Sigmoid colon (tissue), 7 donors: ENCODE results near the gene WNT7A. TPM values are rescaled to one million over a fixed set of nuclear protein-coding genes. Genes with fewer than 3 reads are reported as not detected.

Experiments used
- DNase-seq: peaks from one replicate; pipeline ENCODE4 v3.0.0-alpha.2; 2019
- H3K27ac ChIP-seq, 4 donors: fragments of 200-600 bp; sonication (generic); one replicate each; pipeline ENCODE4 v1.5.1; 2016 to 2019; ENCODE audit warnings: mild to moderate bottlenecking in 1 of 4
- H3K27me3 ChIP-seq, 3 donors: fragments of 200-600 bp; sonication (generic); one replicate each; pipeline ENCODE4 v1.5.1; 2019; ENCODE audit warnings: mild to moderate bottlenecking in 1 of 3
- H3K36me3 ChIP-seq, 4 donors: fragments of 200-600 bp; sonication (generic); one replicate each; pipeline ENCODE4 v1.5.1; 2016 to 2019
- H3K4me1 ChIP-seq, 4 donors: fragments of 200-600 bp; sonication (generic); one replicate each; pipeline ENCODE4 v1.5.1; 2017 to 2019
- H3K4me3 ChIP-seq, 4 donors: fragments of 200-600 bp; sonication (generic); one replicate each; pipeline ENCODE4 v1.5.1; 2017 to 2019; ENCODE audit warnings: mild to moderate bottlenecking in 2 of 4, moderate library complexity in 1 of 4
- H3K9me3 ChIP-seq, 4 donors: fragments of 200-600 bp in 3 of 4; sonication (generic) in 3 of 4; one replicate each; pipeline versions ENCODE4 v1.5.1 to v1.6.1; 2013 to 2019
- EP300 ChIP-seq, 4 donors: sonication (generic); formaldehyde crosslinking; IDR thresholded peaks; one replicate each; pipeline ENCODE4 v1.6.1; 2017; ENCODE audit warnings: antibody characterized with exemption in 4 of 4
- POLR2A ChIP-seq, 2 donors: fragments of 450-650 bp; IDR thresholded peaks; one replicate each; pipeline ENCODE4 v1.6.1; 2016; ENCODE audit warnings: antibody characterized with exemption in 2 of 2, mild to moderate bottlenecking in 2 of 2, moderate library complexity in 2 of 2
- POLR2AphosphoS5 ChIP-seq, 4 donors: sonication (generic); formaldehyde crosslinking; IDR thresholded peaks; one replicate each; pipeline ENCODE4 v1.6.1; 2017; ENCODE audit warnings: antibody characterized with exemption in 4 of 4
- WGBS, 2 donors: extraction: QIAGEN DNeasy Blood & Tissue Kit; methylation state at CpG; one replicate each; pipeline ENCODE4 v1.1.7; 2013; 5-methylcytosine and 5-hydroxymethylcytosine counted together
- intact Hi-C: fragments of 100-400 bp; cut with DNase I; formaldehyde crosslinking; loops from one replicate; pipeline ENCODE4 v1.15.1; 2023
- polyA plus RNA-seq, 3 donors: library from polyadenylated mRNA; stranded (reverse); fragments of 200-250 nt; gene quantifications; one replicate each; pipeline ENCODE4 v1.2.3, GENCODE V29; 2013
- total RNA-seq, 4 donors: library from RNA; depleted of rRNA; stranded (reverse); fragments of >200 nt; gene quantifications; one replicate each; pipeline ENCODE4 v1.1.0, GENCODE V29; 2016
- TF ChIP-seq, protein P1 (sequence below), 4 experiments: fragments of 450-650 bp in 3 of 4; fragments of 200-600 bp in 1 of 4; IDR thresholded peaks; one replicate each; pipeline ENCODE4 v1.5.1; 2016 to 2019; ENCODE audit warnings: antibody characterized with exemption in 4 of 4, mild to moderate bottlenecking in 3 of 4, moderate library complexity in 2 of 4
- donor health status: healthy with polysubstance abuse.
- donor health status: Bipolar disorder and iron deficiency.
- donor health status: healthy.

WNT7A gene
- total and polyA plus RNA-seq, 7 donors: 0.03 TPM; not detected in 6

DNA sequence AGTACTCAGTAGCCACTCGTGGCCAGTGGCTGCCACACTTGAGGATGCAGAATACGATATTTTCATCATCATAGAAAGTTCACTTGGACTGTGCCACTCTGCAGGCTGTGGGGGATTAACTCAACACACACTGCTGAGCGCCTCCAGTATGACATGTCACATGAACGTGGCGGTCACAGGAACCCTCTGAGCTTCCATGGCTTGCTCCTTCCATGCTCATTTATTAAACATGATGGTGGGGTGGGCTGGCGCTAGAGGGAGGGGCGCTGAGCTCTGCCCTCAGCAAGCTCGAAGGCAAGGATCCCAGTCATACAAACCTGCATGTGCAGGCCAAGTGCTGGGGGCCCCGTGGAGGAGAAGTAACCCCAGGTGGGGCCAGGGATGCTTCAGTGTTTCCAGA is 85.5 kb downstream of the WNT7A start:
- no peaks in the 10 kb centered on the region for H3K4me1 ChIP-seq
- no peak overlapping the region for H3K27ac ChIP-seq
- no peak overlapping the region for H3K4me3 ChIP-seq
- H3K9me3 ChIP-seq: no peaks in the 10 kb centered on the region
- 72 to 85% methylated on average over 9 of the region's 9 CpGs for WGBS, 2 donors
- peaks cover 0 to 17% (median 0%) of the 10 kb centered on the region in 3 donors for H3K27me3 ChIP-seq
- TF ChIP-seq POLR2A (IDR thresholded peaks at IDR 0.05) (no peak), EP300 (IDR thresholded peaks at IDR 0.05) (no peak), POLR2AphosphoS5 (IDR thresholded peaks at IDR 0.05) (no peak)
- TF ChIP-seq, protein P1, sequence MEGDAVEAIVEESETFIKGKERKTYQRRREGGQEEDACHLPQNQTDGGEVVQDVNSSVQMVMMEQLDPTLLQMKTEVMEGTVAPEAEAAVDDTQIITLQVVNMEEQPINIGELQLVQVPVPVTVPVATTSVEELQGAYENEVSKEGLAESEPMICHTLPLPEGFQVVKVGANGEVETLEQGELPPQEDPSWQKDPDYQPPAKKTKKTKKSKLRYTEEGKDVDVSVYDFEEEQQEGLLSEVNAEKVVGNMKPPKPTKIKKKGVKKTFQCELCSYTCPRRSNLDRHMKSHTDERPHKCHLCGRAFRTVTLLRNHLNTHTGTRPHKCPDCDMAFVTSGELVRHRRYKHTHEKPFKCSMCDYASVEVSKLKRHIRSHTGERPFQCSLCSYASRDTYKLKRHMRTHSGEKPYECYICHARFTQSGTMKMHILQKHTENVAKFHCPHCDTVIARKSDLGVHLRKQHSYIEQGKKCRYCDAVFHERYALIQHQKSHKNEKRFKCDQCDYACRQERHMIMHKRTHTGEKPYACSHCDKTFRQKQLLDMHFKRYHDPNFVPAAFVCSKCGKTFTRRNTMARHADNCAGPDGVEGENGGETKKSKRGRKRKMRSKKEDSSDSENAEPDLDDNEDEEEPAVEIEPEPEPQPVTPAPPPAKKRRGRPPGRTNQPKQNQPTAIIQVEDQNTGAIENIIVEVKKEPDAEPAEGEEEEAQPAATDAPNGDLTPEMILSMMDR (IDR thresholded peaks at IDR 0.05): no peak
- H3K36me3 ChIP-seq: no peaks in the 10 kb centered on the region
- intact Hi-C loops: no loop called here
- DNase-seq: no peak

DNA sequence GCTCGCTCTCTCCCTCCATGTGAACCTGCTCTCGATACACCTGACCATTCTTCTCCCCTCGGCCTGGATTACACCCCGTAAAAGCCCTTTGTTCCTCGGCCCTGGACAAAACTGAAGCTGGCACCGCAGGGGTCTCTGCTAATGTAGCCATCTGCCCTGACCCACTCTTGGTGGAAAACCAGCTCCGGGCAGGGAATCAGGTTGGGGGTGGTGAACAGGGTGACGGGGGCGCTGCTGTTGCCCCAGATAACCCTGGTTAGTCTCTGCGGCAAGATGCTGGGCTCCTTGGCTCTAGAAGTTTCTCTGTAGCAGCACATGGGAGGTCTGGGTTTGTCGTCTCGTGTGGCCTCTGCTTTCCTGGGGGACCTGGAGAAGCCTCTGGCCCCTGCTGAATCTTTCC is 86.4 kb downstream of the WNT7A start:
- no peak overlapping the region for H3K4me3 ChIP-seq
- no peaks in the 10 kb centered on the region for H3K36me3 ChIP-seq
- no peak for DNase-seq
- no peaks in the 10 kb centered on the region for H3K9me3 ChIP-seq
- H3K4me1 ChIP-seq: no peaks in the 10 kb centered on the region
- no peak overlapping the region for H3K27ac ChIP-seq
- H3K27me3 ChIP-seq: peaks cover 0 to 23% (median 0%) of the 10 kb centered on the region in 3 donors
- intact Hi-C loops: no loop called here
- no peak for TF ChIP-seq POLR2AphosphoS5 (IDR thresholded peaks at IDR 0.05)
- TF ChIP-seq, protein P1 (IDR thresholded peaks at IDR 0.05): no peak
- TF ChIP-seq POLR2A (IDR thresholded peaks at IDR 0.05): no peak
- no peak for TF ChIP-seq EP300 (IDR thresholded peaks at IDR 0.05)
- WGBS, 2 donors: 75 to 83% methylated on average over 12 of the region's 12 CpGs

DNA sequence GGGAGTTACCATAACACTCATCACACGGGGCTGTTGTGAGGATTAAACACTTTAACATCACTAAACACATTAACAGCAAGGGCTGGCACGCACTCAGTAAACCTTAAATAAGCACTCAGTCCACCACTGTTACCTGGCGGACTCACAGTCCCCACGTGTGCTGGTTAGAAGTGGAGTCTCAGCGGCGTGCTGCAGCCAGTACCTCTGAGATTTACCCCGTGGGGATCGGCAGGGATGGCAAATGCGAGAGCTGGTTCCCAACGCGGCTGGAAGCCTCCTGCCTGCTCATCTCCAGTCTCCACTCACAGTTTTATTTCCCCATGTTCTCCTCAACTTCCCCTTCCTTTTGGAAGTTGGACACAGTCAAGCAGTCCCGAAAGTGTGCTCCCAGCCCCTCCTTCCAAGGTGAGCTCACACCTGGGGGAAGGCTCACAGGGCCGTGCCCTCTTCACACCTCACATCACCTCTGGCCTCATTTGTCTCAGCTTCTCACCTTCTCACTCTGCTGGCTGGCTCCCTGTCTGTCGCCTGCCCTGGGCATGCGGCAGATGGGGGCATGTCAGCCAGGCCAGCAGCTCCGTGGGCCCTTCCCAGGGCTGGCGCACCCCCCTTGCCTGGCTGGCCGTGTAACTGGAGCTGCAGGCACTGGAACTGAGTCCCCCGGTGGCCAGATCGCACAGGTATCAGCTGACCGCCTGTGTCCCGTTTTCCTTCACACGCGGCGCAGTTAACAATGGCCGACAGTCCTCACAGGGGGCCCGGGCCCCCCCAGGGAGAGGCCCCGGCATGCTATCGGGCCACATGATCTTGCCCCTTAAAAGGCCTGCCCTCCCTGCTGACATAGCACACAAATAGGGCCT is 87.1 kb downstream of the WNT7A start:
- no peak for DNase-seq
- 62 to 69% methylated on average over 29 of the region's 29 CpGs for WGBS, 2 donors

DNA sequence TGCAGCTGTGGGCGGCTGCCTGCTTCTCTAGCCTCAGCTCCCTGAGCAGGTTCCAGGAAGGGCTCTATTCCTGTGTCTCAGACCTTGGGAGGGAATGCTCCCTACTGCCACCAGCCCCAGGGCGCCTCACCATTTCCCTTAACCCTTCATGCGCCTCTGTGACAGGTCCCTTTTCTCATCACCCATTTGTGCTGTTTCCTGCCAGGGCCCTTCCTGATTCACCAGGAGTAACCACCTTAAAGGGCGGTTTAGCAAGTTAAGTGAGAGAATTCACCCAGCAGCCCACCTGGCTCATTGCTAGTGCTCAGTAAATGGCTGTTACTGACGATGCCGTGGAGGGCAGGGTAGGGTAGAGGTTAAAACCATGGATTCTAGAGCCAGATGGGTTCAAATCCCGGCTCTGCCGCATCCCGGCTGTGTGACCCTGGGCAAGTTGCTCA is 87.8 kb downstream of the WNT7A start:
- H3K27me3 ChIP-seq: peaks cover 0 to 35% (median 5%) of the 10 kb centered on the region in 3 donors
- TF ChIP-seq, protein P1 (IDR thresholded peaks at IDR 0.05): no peak
- TF ChIP-seq POLR2A (IDR thresholded peaks at IDR 0.05): no peak
- TF ChIP-seq POLR2AphosphoS5 (IDR thresholded peaks at IDR 0.05): no peak
- TF ChIP-seq EP300 (IDR thresholded peaks at IDR 0.05): no peak
- no peak overlapping the region for H3K27ac ChIP-seq
- DNase-seq: no peak
- H3K4me1 ChIP-seq: no peaks in the 10 kb centered on the region
- intact Hi-C loops: no loop called here
- no peaks in the 10 kb centered on the region for H3K9me3 ChIP-seq
- WGBS, 2 donors: 71 to 72% methylated on average over 9 of the region's 9 CpGs
- no peak overlapping the region for H3K4me3 ChIP-seq
- no peaks in the 10 kb centered on the region for H3K36me3 ChIP-seq

More for the DNA sequence above, 87.1 kb downstream of the WNT7A start:
- TF ChIP-seq POLR2AphosphoS5 (IDR thresholded peaks at IDR 0.05): no peak
- TF ChIP-seq, protein P1 (IDR thresholded peaks at IDR 0.05): no peak
- TF ChIP-seq EP300 (IDR thresholded peaks at IDR 0.05): no peak
- TF ChIP-seq POLR2A (IDR thresholded peaks at IDR 0.05): no peak
- Histone ChIP-seq H3K4me3 (no peak overlapping the region), H3K9me3 (no peaks in the 10 kb centered on the region), H3K27ac (no peak overlapping the region), H3K27me3 (peaks cover 0 to 29% (median 5%) of the 10 kb centered on the region in 3 donors), H3K36me3 (no peaks in the 10 kb centered on the region), H3K4me1 (no peaks in the 10 kb centered on the region)
- intact Hi-C loops: no loop called here
